Activated CD8-positive, alpha-beta memory T cell treated with anti-CD3 and anti-CD28 coated beads, Interleukin-2, amount 50 U/mL, for 24 hours (primary cell): ENCODE results near the gene CDH23.

ENCODE experiments used
- DNase-seq: peaks from one replicate; pipeline ENCODE4 v3.0.0-alpha.2; 2020; ENCODE audit errors: extremely low read depth

Gene CDH23

DNA sequence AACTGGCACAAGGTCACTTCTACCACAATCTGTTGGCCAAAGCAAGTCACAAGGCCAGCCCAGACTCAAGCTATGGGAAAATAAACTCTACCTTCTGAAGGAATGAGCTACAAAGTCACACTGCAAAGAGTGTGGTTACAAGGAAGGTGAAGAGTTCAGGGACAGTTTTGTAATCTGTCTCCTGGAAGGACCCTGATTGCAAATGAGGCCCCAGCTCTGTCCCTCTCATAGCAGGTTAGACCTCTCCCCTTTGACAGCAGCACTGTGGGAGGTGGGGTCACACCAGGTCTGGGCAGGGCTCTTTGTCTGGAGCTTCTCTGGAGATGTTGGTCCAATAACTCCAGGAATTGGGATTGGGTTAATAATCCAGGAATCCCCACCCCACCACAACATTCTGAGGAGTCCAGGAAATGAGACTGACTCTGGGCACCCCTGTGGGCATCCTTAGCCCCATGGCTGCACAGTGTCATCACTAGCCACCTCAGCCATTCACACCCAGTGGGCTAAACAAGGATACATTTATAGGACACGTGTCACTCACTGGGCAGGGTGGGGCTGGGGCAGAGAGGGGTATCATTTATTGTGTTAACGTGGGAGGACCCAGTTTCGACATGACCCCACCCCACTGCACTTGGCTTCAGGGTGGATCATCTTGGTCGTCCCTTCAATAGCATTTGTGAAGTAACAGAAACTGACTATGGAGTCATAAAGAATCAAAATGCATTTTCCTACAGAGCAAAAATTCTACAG is 346.5 kb downstream of the CDH23 start:
- DNase-seq, result no peak

GRCh38 chr10:71743866-71744265 is 347.1 kb downstream of the CDH23 start:
- no peak for DNase-seq

GRCh38 chr10:71744897-71745663 is 348.4 kb downstream of the CDH23 start:
- DNase-seq, result no peak

- no peak for DNase-seq
These were observed 349.0 kb downstream of the CDH23 start for GRCh38 chr10:71745664-71746250.

DNA sequence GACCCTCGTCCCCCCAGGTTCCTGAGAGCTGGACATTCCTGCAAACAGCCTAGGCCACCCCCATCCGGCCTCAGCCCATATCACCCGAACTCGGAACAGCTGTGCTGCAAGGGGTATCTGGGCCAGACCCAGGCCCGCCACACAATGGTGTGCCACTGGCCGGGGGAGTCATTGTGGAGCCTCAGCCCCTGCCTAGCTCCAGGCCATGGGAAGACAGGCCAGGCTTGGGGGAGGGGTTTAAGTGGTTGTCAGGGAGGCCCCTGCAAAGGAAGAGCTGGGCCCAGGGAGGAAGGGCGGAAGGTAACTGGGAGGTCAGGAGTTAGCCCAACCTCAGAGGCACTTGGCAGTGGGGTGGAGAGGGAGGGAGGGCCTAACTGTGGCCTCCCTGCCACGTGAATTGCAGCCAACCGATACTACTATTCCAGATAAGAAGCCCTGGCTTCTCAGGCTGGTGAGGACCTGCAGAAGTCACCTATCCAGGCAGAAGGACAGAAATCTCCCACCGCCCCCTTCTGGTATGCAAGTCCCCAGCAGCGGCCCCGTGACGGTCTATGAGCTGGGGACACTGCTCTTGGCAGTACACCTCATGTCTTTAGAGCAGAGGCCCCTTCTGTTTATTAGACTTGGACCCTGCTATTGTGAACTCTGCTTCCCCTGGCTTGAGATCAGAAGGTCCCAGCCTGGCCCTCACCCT is 349.8 kb downstream of the CDH23 start:
- DNase-seq, result no peak

- no peak for DNase-seq
These were observed 350.4 kb downstream of the CDH23 start for GRCh38 chr10:71747039-71747531.

DNA sequence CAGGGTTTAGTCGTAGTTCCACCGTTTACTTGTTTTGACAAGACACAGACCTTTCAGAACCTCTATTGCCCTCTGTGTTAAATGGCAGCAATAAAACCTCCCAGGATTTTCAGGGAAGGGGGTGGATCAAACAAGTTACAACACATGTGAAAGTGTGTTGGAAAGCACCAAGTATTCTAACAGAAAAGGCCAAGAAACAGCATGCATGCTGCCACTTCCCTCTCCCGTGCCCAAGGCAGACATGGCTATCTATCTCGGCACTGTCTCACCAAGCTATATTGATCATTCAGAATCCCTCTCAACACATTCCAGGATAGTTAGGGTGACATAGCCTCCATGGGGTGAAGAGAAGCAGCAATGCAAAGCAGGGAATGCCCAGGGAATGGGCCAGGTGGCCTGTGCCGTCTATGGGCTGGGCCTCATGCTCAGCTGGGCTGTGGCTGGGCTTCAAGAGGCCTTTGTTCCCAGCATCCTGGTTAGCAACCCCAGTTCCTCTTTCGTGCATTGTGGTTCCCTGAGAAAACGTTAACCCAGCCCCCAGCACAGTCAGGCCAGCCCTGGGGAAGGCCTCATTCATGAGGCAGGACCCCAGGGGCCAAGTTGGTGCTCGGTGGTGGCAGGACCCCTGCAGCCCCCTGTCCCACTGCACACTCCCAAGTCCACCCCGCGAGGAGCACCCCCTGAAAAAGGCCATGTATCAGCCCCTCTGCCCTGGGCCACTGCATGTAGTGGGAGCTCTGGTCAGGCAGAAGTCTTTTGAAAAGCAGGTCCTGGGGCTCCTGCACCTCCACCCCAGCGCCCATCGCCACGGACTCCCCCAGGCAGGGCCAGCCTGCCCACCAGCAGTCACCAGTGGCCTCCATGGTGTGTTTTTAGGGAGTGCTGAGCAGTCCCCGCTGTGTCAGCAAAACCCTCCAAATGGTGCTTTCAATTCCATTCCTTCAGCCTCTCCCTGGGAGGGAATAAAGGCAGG is 351.1 kb downstream of the CDH23 start:
- no peak for DNase-seq

GRCh38 chr10:71748671-71749191 is 352.0 kb downstream of the CDH23 start:
- DNase-seq, result no peak

GRCh38 chr10:71749396-71749795 is 352.7 kb downstream of the CDH23 start:
- DNase-seq, result no peak

DNA sequence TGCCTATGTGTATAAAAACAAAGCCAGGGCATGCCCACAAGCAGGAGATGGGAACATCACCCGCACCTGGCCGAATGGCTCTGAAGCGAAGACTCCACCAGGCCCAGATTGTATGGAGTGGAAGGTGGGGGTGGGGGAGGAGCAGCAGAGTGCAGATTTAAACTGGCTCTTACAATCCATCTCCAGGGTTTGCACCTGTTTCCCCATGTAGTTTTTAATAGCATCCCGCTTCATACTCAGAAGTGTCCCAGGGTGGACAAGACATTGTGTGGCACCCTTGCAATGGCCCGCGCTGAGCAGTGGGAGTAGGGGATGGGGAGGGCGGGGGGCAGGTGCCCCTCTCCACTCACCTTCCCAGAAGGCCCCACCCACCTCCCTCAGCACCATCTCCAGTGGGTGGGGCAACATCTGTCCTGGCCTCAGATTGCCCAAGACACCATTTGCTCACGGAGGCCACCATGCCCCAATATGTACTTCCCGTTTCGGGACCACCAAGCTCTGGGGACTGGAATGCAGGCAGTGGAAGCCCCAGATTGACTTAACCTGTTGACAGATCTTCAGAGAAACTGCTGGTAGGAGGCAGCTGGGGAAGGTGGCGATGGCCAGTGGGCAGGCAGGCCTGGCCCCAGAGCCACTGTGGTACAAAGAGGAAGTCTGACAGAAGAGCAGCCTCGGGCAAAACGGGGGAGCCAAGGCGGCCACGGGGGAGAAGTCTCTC is 353.6 kb downstream of the CDH23 start:
- DNase-seq, result no peak

DNA sequence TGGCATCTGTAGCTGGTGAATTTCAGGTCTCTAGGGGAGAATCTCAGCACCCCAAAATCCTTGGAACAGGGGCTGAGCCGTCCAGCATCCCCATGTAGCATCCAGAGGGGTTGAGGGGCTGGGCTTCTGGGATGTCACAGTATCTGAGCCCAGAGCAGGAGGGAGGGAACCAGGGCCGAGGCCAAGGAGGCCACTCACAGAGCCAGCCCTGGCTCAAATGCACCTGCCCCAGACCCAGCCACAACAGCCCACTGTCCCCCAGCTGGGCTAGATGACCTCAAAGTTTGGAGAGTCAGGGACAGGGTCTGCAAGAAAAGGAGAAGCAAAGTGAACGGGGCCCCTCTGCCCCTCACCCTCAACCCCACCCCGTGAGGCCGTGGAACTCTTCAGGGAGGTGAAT is 354.3 kb downstream of the CDH23 start:
- DNase-seq, result no peak

DNA sequence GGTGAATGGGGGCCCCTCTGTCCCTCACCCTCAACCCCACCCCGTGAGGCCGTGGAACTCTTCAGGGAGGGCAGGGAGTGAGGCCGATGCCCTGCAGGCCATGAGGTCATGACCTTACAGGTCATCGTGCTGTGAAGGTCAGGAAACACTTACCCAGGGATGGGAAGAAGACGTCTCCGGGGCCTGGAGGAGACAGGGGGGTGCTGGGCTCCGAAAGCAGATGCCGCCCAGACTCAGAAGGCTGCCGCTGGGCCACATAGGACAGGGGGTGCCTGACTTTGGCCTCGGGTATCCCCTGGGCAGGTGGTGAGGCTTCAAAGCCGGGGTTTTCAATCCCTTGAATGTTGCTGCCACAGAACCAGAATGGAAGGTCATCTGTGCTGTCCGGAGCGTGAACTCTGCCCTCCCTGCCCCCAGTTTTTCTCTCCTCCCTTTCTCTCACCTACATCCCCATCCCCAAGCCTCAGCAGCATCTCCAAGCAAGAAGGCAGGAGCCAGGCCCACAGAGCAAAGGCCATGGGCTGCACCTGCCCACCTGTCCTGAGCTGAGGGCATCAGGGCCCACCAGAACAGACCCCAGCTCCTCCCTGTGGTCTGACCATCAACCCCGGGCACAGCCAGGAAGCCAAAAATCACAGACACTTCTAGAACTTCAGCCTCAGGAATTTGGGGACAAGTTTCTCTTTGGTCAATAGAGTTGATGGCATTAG is 354.9 kb downstream of the CDH23 start:
- no peak for DNase-seq

- DNase-seq, result no peak
These were observed 355.8 kb downstream of the CDH23 start for GRCh38 chr10:71752391-71753090.

DNA sequence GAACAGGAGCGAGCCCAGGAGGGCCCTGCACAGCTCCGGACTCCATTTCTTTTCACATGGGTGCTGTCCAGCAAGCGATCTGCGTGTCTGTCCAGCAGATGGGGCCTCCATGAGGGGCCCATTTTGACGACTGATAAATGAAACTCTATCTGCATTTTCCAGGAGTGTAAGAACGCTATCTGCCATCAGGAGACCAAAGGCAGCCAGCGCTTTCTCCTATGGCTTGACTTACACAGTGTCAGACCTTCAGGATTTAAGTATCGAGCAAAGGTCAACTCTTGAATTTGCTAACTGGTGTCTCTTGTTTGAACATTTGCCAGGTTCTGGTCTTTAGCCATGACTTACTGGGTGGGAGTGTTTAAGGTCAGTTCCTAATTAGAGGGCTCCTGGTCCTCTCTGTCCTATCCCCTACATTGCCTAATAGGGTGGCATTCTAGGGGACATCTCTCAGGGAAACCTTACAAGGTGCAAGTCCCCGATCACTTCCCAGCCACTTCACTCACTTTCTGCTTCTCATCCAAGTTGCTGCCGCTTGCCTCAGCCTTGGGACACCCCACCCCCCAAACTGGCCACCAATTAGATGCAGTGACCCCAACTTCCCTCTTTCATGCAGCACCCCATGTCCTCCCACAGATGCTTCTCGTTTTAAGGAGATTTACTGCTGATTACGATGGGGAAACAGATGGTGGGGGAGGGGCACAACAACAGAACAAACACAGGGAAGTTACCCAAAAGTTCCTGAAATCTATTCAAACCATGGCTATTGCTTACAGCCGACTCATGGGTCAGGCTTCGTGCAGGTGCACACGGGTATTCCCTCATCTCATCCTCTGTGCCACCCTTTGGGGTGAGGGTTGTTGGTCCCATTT is 356.6 kb downstream of the CDH23 start:
- DNase-seq, result no peak

DNA sequence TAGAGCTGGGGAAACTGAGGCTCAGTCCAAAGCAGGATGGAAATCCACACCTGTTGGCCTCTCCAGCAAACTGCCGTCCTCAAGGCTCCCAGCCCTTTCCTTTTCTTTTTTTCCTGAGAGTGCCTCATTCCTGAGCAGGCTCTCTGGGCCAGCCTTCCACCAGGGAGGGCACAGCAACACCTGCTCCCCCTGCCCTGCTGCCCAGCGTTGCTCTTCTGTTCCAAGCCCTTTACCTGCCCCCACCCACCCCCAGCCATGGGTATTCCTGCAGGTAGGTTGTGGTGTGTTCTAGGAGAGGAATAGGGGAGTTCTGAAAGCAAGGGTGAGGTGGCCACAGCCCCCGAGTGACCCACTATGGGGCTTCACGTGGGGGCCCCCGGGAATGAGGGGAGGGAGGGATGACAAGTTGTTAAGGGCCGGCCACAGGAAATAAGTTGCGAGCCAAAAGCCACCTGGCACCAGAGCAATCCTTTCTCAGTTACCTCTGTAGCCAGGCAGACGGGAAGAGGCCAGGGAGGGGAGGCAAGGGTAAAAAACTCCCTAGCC is 357.3 kb downstream of the CDH23 start:
- DNase-seq, result no peak

GRCh38 chr10:71754562-71754961 is 357.8 kb downstream of the CDH23 start:
- DNase-seq, result no peak

DNA sequence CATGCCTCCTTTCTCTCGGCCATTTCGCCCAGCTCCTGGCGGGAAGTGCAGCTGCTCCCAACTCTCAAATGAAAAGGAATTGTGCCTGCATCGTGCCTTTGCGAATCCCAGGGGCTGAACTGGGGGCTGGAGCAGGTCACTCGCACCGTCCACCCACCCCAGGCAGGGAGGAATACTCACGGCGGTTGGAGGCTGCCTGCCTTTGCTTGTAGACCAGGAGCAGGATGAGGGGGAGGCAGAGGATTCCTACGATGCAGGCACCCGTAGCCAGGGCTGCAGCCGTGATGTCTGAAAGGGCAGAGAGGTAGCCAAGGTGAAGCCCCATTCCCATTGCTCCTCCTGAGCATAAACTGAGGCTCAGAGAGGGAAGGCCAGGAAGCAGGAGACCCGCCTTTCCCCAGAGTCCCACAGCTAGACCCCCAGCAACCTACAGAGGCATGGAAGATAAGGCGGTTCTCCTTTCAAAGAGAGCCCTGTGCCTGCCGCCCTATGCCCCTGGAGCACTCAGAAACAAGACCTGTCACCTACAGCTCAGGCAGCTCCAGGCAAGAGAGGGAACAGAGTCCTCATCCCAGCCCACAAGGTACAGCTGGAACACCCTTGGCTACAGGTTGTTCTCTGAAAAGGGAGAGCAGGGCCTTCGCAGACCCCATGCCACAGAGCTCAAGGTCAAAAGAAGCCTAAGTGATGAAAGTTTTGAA is 358.6 kb downstream of the CDH23 start:
- no peak for DNase-seq
